ENCODE measurements around the gene ANXA11.
"Not testable (repeated sequence)": the region's sequence is repeated elsewhere in the genome, so short reads cannot be mapped to it uniquely, and the experiment has no call there.

The ANXA11 gene

DNA sequence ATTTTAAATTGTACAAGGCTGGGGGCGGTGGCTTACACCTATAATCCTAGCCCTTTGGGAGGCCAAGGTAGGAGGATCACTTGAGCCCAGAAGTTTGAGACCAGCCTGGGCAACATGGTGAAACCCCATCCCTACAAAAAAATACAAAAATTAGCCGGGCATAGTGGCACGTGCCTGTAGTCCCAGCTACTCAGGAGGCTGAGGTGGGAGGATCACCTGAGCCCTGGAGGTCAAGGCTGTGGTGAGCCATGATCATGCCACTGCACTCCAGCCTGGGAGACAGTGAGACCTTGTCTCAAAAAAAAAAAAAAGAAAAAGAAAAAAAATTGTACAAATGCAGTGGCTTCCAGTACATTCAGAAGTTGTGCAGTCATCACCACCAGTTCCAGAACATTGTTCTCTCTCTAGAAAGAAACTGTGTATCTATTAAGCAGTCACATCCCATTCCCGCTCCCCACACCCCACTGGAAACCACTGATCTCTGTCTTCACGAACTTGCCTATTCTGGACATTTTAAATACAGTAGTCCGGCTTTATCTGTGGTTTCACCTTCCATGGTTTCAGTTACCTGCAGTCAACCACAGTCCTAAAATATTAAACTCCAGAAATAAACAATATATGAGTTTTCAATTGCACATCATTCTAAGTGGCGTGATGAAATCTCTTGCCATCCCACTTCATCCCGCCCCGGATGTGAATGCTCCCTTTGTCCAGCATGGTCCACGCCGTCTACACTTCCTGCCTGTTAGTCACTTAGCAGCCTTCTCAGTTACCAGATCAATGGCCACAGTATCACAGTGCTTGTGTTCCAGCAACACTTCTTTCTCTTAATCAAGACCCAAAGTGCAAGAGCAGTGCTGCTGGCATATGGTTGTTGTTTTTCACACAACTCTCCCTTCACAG is 59.7 kb downstream of the ANXA11 start:
- not testable (repeated sequence) for DNase-seq (ENCODE audit: low spot score)

DNA sequence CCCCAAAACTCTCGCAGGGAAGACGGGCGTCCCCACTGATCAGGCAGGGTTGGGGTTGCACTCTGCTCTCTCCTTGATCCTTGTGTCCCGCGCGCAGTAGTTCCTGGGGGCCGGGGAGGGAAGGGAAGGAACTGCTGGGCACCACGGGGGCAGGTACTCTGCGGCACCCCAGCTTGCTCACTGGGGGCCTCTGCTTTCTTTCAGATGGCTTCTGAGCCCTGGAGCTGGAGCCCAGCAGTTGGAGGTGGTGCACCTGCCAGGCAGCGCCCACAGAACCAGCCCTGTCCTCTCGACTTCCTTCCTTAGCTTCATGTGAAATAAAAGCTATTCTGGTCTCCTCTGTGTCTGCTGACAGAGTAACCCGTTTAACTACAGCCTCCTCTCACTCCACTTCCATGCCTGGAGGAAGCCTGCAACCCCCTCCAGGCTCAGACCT is 60.6 kb downstream of the ANXA11 start:
- DNase-seq (ENCODE audit: low spot score) = peak; percentile 16

DNA sequence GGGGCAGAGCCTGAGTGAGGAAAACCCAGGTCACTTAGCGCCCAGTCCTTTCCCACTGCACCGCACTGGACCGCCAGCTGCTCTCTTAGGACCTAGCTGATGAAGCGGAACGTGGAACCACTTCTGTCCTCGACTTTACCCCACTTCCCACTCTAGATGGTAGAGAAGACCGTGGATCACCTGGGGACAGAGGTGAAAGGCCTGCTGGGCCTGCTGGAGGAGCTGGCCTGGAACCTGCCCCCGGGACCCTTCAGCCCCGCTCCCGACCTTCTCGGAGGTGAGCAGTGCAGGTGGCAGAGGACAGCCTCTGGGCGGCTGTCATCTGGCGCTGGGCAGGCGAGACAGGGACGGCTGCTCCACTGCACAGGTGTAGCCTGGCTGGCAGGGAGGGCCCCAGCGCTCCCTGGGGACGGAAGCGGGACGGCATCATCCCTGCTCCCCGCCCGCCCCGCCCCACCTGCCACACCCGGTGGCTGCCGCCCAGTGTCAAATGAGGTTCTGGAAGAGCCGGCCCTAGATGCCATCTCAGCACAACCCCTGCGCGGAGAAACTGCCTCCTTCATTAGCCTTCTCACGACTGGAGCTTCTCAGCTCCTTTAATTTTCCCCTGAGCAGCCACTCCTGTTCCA is 61.2 kb downstream of the ANXA11 start:
- DNase-seq (ENCODE audit: low spot score) = peak; percentile 8

DNA sequence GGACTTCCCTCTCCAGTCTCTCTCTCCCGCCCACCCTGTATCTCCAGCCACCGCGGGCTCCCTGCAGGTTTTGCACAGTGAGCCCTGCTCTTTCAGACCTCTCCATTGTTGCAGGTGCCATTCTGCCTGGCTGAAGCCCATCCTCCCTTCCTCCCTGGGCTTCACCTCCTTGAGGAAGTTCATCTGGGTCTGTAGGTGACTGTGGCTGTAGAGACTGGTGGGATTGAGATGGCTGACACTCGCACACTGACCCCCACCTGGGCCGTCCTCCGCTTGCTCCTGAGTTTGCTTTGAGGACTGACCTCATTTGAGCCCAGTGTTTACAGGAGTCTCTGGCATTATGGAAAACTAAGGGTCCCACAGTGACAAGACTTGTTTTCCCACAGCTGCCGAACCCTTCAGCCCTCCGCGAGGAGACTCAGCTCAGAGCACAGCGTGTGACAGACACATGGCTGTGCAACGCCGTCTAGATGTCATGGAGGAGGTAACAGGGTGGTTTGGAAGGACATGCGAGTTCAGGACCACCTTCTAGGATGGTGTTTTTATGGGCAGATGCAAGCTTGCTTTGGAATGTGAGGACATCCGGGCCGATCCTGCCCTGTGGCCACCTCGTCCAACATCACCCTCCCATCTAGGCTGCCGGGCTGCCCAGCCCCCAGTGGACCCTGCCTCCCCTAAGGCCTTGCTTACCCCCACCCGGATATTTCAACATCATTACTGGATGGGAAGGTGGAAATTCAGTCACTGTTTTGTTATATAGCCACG is 63.5 kb downstream of the ANXA11 start:
- DNase-seq (ENCODE audit: low spot score) = no peak

DNA sequence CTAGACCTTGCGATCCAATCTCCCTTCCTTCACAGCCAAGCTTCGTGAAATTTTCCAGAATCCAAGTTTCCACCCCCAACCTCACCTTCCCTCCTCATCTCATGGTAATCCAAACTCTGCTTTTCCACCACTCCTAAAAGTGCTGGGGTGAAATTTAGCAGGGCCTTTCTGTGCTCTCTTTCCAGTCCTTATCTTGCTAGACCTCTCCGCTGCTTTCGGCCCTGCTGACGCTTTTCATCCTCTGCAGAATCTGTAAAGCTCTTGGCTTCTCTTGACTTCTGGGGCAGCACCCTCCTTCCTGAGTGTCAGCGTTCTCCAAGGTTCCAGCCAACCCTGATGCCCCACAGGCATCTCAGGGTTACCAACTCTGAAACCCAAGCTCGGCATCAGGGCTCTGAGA is 65.1 kb downstream of the ANXA11 start:
- DNase-seq (ENCODE audit: low spot score) = no peak

DNA sequence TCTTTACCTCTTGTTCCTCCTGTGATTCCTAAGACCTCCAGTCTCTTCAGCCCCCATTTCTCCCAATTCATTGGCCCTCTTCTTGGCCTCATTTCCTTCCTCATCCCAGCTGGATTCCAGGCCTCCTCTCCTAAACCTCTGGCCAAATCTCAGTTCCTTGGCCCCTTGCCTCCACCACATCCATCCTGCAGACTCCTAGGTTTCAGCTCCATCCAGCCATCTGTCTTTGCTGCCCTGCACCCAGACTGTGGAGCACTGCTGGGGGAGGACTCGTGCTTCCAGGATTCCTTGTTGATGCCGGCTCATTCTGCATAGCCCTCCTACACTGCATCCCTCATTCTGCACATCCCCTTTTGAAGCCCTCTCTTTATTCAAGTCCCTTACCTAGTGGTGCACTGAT is 66.1 kb downstream of the ANXA11 start:
- no peak for DNase-seq (ENCODE audit: low spot score)

DNA sequence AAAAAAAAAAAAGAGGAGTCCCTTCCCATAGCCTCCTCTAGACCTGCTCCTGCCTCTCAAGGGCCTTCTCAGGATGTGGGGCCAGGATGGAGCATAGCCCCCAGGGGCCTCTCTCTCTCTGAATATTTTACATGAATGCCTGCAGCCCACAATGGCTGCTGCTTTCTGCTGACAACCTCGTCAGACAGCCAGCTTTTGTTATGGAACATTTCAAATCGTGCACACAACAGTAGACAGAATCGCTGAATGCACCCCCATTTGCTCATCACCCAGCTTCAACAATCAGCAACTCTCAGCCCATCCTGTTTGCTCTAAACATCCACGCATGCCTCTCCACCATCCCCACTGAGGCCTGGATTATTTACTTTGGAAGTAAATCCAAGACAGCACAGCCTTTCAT is 67.4 kb downstream of the ANXA11 start:
- DNase-seq (ENCODE audit: low spot score) = no peak

DNA sequence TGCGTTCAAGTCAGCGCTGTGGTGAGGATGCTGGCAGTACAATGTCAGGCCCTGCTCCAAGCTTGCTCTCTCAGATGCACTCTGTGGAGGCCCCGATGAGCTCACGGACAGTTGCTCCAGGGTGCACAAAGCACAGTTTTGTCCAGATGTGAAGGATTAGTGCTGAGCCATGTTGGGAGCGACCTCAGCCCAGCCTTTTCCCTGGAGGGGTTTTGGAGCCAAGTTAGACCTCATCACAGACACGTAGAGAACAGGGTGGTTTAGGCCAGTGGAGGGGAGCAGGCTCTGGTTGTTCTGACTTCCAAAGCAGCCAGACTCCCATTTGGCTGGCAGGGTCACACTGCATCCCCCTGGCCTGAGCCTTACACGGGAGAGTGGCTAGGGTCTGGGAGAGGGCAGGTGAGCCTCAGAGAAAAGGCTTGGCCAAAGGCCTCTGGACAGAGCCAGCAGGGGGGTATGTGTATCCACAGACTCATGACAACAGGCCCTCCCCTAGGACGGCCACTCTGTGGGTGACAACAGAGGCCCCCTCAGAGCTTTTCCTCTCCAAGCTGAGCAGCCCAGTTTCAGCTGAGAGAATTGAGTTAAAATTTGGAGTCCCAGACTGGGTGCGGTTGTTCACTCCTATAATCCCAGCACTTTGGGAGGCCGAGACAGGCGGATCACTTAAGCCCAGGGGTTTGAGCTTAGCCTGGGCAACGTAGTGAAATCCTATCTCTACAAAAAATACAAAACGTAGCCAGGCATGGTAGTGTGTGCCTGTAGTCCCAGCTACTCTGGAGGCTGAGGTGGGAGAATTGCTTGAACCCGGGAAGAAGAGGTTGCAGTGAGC is 68.1 kb downstream of the ANXA11 start:
- no peak for DNase-seq (ENCODE audit: low spot score)

DNA sequence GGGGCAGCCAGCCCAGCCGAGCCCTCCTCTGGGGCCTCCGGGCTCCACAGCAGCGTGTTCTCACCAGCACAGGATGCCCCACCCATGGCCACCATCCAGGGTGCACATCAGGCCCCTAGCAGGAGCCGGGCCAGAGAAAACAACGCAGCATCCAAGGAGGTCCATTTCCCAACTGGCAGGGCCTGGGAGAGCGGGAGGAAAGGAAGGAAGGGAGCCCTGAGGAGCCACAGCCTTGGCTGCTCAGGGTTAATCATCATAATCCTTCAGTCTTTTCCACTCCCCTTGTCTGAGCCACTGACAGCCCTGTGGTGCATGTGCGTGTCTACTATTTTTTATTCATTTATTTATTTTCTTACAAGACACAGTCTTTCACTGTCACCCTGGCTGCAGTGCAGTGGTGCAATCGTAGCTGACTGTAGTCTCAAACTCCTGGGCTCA is 69.2 kb downstream of the ANXA11 start:
- DNase-seq (ENCODE audit: low spot score) = no peak

DNA sequence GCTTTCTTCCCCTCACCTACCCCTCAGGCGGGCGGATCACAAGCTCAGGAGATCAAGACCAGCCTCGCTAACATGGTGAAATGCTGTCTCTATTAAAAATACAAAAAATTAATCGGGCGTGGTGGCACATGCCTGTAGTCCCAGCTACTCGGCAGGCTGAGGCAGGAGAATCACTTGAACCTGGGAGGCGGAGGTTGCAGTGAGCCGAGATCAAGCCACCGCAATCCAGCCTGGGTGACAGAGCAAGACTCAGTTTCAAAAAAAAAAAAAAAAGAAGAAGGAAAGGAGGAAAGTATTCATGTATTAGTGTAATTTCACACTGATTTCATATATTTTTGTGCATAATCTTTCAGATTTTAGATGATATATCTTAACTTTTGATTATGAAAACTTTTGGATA is 71.7 kb downstream of the ANXA11 start:
- DNase-seq (ENCODE audit: low spot score) = not testable (repeated sequence)

DNA sequence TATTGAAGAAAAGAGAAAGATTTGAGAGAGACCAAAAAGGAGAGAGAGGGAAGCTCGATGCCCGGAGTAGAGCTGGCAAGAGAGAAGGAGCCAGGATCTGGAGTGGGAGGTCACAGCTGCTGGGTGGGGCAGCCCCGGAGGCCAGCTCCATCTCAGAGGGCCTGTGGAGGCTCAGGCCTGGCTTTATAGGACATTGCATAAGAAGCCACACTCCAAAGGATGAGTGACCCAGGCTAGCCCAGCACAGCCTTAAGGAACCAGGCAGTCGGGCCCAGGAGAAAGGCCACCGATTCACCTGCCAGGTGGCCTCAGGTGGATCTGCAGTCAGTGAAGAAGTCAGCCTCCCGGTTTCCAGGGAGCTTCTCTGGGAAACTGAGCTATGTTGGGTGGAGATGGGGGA is 72.1 kb downstream of the ANXA11 start:
- no peak for DNase-seq (ENCODE audit: low spot score)

DNA sequence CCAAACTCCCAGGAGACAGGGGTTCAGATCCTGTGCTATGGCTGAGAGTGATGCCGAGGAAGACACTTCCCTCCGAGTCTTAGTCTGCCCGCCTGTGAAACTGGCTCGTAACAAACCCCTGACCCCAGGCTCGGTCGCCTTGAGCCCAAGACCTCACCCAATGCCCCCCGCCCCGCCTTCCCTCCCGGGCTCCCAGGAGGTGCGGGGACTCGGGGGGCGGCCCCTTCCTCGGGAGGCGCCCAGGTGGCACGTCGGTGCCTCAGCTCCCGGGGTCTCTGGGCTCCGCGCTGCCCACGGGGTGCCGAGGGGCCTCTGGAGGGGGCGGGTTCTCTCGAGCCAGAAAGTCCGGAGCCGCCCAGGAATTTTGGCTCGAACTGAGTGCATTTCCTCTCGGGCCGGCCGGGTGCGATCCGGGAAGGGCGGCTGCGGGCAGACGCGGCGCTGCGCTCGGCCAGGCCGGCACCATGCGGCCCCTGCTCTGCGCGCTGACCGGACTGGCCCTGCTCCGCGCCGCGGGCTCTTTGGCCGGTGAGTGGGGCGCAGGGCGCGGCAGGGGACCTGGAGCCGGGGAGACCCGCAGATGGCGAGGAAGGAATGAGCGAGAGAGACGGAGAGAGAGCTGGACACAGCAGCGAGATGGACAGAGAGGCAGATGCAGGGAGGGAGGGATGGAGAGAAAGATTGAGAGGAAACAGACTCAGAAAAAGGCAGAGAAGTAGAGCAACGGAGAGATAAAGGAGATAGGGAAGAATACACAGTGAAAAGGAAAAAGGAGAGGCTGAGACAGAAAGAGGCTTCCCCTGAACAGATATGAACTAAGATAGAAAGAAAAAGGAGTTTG is 72.8 kb downstream of the ANXA11 start, which contains the start of gene PLAC9:
Gene PLAC9, plus strand, starts transcription at position 432 of the 841 bp plus-strand sequence. Its CDS starts 33 bp downstream, at position 465.
- DNase-seq (ENCODE audit: low spot score) = no peak

DNA sequence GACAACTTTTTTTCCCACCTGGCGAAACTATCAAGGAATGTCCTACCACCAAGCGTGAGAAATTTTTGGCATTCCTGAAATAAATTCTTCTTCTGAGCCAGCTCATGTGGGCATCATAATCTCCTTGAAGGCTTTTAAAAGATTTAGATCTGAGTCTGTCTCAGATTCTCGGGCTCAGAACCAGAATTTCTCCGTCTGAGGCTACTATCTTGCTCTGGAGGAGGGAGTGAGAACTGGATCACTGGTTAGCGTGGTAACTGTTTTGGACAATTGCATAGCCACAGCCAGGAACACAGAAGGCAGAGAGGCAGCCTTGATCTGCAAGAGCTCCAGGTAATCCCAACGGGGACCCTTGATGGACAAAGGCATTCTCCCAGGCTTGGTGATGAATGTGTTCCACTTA is 73.8 kb downstream of the ANXA11 start:
- no peak for DNase-seq (ENCODE audit: low spot score)

DNA sequence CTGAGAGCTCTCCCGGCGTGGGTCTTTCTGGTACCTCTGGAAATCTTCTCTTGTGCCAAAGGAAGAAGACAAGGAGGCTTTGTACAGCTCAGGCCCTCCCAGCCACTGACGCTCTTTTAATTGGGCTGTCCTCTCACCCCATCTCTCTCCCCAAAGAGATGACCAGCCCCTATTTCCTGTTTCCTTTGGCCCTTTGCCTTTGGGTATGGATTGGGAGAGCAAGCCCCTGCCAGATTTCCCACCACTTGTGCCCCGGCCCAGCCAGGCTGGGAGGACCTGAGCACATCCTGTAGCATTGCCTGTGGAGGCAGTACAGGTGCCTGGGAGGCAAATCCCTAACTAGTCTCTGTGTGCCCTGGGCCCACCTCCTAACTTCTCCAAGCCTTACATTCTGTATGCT is 78.5 kb downstream of the ANXA11 start:
- DNase-seq (ENCODE audit: low spot score) = no peak

DNA sequence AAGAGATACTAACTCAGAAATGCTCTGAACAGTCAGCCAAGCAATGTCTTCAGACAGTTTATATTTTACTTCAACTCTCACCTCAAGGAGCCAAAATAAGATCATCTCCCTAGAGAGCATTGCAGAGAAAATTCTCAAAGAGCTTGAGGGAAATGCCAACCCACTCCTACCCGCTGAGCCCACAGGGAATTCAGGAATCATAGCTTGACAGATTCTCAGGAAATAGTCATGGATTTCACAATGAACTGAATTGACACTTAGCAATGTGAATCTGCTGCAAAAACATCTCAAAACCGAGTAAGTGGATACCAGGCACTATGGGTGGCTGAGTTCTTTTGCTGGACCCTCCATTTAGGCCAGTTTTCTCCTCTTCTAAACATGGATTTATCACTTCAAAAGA is 82.6 kb downstream of the ANXA11 start:
- DNase-seq (ENCODE audit: low spot score) = no peak

DNA sequence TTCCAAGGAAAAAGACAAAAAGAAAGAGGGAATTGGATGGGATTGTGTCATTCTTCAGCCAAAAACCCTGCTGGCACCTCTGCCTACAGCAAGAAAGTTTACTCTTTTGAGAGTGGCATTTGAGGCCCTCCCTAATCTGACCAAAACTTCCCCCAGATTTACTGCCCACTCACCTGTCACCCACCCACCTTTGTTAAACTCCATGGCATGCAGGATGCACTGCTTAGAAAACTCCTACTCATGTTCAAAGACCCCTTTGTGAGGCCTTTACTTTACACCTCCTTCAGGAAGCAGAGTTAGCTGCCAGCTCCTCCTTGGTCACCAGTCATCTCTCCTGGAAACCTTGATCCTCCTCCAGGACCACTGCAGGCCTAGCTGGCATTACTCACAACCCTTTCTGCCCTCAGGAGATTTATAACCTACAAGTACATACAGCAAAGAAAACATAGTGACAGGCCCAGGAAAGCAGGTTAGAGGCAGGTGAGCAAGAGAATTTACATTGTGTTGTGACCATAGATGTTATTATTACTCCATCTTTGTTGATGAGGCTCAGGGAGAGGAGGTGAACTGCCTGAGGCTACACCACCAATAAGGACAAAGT is 83.1 kb downstream of the ANXA11 start:
- no peak for DNase-seq (ENCODE audit: low spot score)

DNA sequence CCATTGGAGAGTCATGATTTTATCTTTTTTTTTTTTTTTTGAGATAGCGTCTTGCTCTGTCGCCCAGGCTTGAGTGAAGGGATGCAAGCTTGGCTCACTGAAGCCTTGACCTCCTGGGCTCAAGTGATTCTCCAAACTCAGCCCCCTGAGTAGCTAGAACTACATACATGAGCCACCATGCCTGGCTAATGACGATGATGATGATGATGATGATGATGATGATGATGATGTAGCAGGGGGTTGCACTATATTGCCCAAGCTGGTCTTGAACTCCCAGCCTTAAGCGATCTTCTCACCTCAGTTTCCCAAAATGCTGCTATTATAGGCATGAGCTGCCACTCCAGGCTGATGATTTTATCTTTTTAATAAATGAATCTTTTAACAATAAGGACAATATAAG is 86.7 kb downstream of the ANXA11 start:
- no peak for DNase-seq (ENCODE audit: low spot score)

DNA sequence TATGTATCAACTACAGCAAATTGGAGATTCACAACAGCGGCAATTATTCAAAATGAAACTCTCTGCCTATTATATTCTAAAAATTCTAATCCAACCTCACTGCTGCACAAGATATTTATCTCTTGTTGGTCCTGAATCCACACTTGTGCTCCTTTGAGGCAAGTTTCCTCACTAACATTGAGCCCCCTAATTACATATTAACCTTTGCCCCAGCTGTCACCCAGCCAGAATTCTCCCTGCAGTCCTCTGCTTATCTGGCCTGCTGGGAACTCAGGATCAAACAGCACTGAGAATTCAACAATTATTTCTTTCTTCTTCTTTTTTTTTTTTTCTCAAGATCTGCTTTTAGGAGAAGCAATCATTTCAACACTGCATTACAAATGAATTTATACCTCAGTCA is 94.4 kb downstream of the ANXA11 start:
- DNase-seq (ENCODE audit: low spot score) = no peak

DNA sequence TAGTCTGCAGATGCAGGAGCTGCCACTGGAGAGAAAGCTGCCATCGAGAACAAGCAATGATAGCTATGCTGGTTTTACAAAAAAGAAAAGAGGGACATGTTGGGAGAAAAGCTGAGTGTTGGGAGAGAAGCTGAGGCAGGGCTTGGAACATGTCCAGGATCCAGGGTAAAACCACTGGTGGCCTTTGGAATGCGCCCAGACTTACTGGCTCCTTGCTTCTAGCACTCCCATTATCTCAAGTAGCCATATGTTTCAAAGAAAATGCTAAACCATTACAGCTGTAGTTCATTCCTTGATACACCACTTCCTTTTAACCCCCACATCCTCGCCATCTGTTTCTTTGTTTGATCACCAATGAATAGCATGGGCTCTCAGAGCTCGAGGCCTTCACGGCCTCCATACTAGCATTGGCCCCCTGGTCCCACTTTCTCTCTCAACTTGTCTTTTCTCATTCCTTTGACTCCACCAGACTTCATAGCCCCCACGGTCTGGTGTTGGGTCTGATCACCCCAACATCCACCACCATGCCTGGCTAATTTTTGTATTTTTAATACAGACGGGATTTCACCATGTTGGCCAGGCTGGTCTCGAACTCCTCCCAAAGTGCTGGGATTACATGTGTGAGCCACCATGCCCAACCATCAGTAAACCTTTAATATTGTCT is 96.6 kb downstream of the ANXA11 start:
- no peak for DNase-seq (ENCODE audit: low spot score)
